Measurements from ENCODE around the gene BCL2.

The BCL2 gene

DNA sequence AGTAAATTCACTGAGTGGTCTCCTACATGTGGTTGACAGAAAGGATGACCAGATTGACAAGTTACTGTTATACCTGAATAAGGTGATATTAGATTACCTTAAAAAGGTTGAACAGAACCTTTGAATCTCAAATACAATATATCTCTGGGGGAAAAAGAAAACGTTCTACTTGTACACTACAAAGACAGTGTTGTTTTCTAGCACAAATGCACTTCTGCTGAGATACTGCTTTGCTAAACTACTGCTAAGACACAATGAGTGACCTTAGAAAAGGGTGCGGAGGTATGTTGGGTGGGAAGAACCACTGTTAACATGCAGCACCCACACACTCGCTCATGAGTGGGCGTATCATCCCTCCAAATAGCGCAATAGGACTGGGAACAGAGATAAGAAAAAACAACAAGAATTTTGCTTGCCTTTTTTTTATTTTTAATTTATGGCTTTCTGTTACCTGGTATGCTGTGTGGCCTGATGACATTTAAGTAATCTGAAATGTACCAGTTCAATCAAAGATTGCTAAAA lies 6.1 kb downstream of the BCL2 start:
- H3K36me3 ChIP-seq: no peaks in the 10 kb centered on the region
- H3K4me3 ChIP-seq (ENCODE audit: low read depth, low read length): no peak overlapping the region
- no peak for TF ChIP-seq CTCF (IDR thresholded peaks at IDR 0.05; ENCODE audit: low read depth, low read length)
- H3K4me1 ChIP-seq: peaks cover 2% of the 10 kb centered on the region; the same call in 1 of the 2 replicates
- DNase-seq: no peak
- H3K27me3 ChIP-seq: no peaks in the 10 kb centered on the region
- no peaks in the 10 kb centered on the region for H3K9me3 ChIP-seq

DNA sequence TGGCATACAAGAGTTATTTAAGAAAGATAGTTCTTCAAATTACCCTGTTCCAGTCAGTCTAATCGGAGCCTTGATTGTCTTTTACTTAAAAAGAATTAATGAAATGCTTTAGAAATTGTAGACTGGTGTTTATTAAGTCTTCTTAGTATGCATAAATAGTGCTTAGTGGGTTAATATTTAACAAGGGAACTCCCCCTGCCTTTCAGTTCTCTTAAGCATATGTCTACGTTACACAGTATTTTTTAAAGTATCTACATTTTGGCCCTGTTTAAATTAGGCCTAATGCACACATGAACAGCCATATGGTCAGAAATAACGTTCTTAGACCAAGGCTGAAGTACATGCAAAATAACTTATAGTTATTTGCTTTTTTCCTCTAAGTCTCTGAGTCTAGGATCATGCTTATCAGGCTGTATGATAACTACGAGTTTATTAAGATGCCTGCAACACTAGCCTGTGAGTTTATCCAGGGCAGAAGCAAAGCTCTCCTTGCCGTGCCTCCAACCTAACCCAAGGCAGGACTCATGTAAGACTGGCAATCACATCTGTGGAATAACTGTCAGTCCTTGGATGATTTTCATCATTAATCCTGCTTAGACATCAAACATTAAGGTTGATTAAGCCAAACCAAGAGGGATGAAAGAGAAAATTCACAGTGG lies 6.7 kb downstream of the BCL2 start:
- DNase-seq: no peak
- Histone ChIP-seq H3K36me3 (no peaks in the 10 kb centered on the region), H3K4me1 (peaks cover 2% of the 10 kb centered on the region; the same call in 1 of the 2 replicates), H3K27me3 (no peaks in the 10 kb centered on the region), H3K4me3 (ENCODE audit: low read depth, low read length) (no peak overlapping the region), H3K9me3 (no peaks in the 10 kb centered on the region)
- no peak for TF ChIP-seq CTCF (IDR thresholded peaks at IDR 0.05; ENCODE audit: low read depth, low read length)

GRCh38 chr18:63312019-63312409 lies 7.6 kb downstream of the BCL2 start:
- TF ChIP-seq CTCF (IDR thresholded peaks at IDR 0.05; ENCODE audit: low read depth, low read length): no peak
- Histone ChIP-seq H3K36me3 (no peaks in the 10 kb centered on the region), H3K27me3 (no peaks in the 10 kb centered on the region), H3K9me3 (no peaks in the 10 kb centered on the region), H3K4me1 (peaks cover 2% of the 10 kb centered on the region; the same call in 1 of the 2 replicates), H3K4me3 (ENCODE audit: low read depth, low read length) (no peak overlapping the region)
- DNase-seq: no peak

DNA sequence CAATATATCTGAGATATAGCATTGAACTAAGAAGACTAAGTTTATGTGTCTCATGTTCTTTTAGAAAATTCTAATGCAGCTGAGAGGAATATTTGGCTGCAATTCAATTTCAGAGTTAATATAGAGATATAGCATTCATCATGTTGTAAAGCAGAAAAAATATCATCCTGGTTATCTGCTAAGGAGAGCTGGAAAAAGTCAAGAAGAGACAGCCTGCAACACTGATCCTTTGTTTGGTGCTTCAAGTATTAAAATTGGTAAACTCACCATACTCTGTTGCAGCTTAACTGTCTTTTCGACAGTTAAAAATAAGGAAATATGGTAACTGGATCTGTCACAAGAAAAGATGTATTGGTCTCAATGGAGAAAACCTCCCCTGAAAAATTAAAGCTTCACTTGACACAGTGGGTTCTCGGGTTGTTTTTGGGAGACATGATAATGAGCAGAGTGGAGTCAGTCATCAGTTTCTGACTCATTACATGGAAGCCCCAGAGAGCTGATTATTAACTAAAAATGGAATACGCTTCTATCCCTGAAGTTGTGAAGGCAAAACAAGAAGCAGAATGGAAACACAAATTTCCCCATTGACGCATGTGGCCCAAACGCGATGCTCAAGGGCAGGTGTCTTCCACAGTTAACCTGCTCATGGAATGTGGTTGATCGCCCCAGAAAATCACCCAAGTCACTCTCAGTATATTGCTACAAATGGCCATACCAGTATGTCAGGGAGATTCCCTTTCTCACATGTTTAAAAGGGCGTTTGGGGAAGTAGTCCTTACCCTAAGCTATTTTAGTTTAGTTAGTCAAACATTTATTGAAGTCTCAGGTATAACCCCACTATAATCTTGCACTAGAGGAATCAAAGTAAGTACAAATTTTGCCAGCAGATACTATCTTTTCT lies 8.2 kb downstream of the BCL2 start:
- no peak for DNase-seq
- Histone ChIP-seq H3K9me3 (no peaks in the 10 kb centered on the region), H3K4me1 (peaks cover 2% of the 10 kb centered on the region; the same call in 1 of the 2 replicates), H3K36me3 (no peaks in the 10 kb centered on the region), H3K4me3 (ENCODE audit: low read depth, low read length) (no peak overlapping the region), H3K27me3 (no peaks in the 10 kb centered on the region)
- no peak for TF ChIP-seq CTCF (IDR thresholded peaks at IDR 0.05; ENCODE audit: low read depth, low read length)

- Histone ChIP-seq H3K9me3 (no peaks in the 10 kb centered on the region), H3K4me3 (ENCODE audit: low read depth, low read length) (no peak overlapping the region), H3K36me3 (no peaks in the 10 kb centered on the region), H3K4me1 (peaks cover 2% of the 10 kb centered on the region; the same call in 1 of the 2 replicates), H3K27me3 (no peaks in the 10 kb centered on the region)
- no peak for DNase-seq
- no peak for TF ChIP-seq CTCF (IDR thresholded peaks at IDR 0.05; ENCODE audit: low read depth, low read length)
Observed at GRCh38 chr18:63309422-63309821, 10.1 kb downstream of the BCL2 start.

Data from BE2C (cell line).